Stimulated activated CD4-positive, alpha-beta T cell treated with anti-CD3 and anti-CD28 coated beads, Interleukin-2, amount 100 ng/mL, for 4 hours (primary cell): ENCODE data around the gene ELFN2.
"Not testable (repeated sequence)": the region's sequence is repeated elsewhere in the genome, so short reads cannot be mapped to it uniquely, and the experiment has no call there.

Experiments
- DNase-seq: peaks from one replicate; pipeline ENCODE4 v3.0.0-alpha.2; 2020; ENCODE audit warnings: low read depth

Gene ELFN2

DNA sequence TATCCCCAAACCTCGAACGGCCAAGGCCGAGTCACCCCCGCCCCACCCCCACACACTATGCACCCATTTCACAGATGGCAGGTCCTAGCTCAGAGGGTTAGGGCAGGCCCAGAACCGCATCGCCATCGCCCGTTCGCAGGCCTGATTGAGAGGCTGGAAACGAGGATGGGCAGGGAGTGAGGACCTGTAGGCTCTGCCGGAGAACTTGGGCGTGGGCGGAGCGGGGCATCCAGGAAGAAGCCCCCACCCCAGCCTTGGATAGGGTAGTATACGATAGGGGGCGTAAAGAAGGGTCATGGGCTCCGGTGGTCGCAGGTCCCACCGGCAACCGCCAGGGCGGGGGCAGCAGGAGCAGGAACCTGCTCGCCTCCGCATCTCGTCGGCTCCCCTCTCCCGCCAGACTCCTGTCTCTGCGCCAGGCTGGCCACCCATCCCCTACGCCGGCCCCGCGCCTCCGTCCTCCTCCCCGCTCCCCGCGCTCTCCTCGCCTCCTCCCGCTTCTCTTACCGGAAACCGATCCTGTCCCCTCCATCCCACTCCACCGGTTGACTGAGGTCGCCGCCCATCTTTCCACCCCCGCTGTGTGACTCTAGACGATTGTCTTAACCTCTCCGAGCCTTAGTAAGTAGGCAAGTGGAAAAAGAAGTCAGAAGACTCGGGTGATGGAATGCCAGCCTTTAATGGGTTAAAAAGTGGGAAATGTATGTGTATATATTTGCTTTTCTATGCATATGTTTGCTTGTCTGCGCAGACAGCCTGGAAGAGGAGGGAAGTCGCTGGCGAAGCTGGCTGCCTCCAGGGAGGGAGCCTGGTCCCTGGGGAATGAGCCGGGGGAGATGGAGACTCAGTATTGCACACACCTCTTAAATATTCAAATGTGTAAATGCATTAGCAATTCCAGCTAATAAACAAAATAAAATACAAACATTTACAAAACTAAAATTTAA lies 92.1 kb downstream of the ELFN2 start:
- no peak for DNase-seq

DNA sequence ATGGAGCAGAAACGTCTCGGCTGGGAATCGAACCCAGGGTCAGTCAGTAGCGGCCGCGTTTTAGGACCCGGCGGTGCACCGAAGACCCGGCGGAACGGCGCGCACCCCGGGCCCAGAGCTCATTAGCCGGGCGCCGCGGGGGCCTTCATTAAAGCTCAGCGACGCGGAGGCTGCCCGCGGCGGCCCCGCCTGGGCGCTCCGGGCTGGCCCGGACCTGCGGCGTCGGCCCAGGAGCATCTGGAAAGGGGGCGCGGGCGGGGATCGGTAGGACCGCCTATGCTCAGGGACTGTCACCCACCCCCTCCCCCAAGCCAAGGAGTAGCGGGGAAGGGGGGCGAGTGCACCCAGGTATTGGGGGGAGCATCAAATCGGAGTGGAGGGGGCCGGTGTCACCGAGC lies 92.8 kb downstream of the ELFN2 start:
- DNase-seq, result no peak

DNA sequence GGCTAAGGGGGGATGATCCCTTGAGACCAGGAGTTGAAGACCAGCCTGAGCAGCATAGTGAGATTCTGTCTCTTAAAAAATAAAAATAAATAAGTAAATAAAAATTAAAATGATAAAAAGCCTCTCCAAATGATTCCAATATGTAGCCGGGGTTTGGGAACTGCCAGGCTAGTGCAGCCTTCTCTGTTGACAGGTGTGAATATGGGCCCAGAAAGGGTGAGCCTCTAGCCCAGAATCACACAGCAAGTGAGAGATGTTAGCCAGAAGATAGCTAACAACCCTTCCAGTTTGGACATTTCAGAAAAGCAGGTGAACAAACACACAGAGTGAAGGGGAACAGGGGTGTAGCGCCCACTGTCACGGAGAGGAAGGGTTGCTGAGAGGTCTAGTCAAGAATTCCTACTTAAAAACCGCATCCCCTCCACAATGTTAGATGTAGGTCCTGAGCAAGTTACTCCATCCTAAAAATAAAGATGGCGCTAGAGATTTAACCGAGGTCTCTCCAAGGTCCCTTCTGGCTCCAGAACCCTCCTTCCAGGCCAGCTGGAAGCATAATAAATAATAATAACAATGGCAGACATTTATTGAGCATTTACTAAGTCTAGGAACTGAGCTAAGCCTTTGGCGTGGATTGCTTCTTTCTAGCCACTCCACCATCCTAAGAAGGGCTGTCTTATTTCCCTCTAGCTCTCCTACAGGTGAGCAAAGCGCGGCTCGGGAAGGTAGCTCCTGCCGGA lies 93.4 kb downstream of the ELFN2 start:
- DNase-seq, result no peak

DNA sequence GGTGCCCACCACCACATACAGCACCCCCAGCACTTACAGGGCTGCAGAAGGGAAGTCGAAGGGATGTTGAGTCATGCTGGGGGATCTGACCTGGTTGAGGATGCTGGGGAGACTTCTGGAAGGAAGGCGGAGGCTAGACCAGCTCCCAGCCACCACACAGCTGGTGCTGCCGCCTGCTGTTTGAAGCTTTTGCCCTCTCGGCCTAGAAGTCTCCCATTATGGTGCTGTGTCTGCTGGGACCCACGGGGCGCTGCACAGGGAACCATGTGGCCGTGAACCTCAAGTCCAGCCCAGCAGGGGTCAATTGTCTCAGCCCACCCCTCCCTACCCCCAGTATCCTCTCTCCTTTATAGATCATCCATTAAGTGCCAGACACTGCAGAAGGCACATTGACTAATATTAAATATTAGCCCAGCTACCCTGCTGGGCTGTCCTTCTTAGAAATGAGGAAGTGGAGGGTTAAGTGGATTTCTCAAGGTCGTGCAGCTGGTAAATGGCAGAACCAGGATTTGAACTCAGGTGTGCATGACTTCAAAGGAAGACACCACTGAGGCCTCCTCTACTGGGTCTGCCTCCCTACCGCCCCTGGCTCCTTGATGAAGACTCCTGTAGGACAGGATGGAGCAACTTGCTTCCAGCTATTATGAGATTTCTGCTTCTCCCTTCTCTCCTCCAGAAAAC lies 95.3 kb downstream of the ELFN2 start:
- DNase-seq, result no peak

DNA sequence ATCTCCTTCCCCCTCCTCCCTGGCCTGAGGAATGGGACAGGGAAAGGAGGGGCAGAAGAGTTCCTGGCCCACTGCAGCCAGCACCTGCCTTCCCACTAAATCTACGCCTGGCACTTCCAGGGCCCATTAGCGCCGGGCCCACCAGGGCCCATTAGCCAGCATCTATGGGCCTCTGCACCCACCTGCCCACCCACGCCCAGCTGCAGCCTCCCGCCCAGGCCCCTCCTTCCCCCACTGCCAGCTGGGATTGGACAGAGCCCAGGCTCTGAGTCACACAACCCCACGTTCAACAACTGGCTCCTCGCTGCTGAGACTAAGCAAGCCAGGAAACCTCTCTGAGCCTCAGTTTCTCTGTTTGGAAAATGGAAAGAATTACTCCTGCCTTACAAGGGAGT lies 96.2 kb downstream of the ELFN2 start:
- no peak for DNase-seq

DNA sequence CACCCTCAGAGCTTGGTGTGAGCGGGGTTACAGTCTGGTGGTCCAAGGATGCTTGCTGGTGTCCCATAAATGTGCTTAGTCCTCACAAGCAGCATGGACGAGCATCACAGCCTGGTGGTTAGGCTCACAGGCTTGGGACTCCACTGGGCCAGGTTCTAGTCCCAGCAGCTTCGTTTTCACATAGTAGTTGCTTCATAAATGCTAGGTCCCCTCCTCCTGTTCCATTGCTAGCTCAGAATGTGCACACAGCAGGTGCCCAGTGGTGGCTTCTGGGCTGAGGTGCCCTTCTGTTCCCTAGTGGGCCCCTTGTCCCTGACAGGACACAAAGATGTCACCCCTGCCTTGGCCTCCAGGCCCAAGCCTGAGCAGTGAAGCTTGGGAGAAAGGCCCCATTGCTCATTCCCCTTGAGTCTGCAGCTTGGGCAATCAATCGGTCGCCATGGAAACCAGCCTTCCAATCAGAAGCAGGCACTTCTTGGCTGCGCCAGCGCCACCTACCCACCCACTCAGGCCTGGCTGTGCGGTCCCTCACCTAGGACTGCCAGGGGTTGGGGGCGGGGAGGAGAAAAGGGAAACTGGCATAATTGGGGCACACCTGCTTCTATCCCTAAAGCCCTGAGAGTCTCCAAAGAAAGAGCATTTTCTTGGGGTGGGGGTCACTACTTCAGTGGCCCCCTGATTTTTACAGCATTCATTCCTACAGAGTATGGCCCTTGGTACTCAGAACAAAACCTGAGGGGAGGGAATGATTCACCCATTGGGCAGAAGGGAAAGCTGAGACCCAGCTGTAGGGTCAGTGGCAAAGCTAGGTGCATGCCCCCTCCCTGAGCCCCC lies 96.9 kb downstream of the ELFN2 start:
- no peak for DNase-seq

DNA sequence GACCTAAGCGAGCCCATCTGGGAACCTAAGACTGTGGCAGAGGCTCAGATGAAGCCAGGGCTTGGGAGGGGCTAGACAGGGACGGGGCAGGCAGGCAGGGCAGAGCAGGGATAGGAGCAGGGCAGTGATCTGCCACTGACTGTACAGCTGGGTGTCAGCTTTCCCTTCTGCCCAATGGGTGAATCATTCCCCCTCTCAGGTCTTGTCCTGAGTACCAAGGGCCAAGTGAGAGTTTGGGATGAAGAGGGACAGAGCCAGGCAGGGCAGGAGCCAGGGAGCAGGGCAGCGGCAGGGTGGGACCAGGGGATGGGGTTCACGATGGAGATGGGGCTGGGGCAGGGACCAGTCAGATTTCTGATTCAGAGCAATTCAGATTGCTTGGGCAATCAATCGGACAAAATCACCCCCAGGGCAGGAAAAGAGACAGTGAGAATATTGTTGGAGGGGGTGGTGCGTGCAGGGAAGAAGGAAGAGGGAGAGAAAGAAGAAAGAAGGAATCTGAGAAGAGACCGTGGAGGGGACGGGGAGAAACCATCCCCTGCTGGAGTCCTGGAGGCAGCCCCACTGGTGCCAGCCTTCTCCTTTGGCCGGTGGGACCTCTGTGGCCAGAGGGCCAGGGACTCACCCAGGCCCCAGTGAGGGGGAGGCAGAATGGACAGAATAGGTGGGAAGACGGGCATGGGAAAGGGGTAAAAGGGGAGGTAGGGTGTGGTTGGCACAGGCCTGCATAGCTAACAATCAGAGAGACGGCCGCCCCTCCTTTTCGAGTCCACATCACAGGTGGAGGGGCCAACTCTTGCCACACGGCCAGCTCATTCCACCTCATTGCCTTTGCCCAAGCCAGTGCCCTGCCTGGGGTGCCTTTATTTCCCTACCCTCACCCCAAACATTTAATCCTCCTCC lies 97.8 kb downstream of the ELFN2 start:
- no peak for DNase-seq

DNA sequence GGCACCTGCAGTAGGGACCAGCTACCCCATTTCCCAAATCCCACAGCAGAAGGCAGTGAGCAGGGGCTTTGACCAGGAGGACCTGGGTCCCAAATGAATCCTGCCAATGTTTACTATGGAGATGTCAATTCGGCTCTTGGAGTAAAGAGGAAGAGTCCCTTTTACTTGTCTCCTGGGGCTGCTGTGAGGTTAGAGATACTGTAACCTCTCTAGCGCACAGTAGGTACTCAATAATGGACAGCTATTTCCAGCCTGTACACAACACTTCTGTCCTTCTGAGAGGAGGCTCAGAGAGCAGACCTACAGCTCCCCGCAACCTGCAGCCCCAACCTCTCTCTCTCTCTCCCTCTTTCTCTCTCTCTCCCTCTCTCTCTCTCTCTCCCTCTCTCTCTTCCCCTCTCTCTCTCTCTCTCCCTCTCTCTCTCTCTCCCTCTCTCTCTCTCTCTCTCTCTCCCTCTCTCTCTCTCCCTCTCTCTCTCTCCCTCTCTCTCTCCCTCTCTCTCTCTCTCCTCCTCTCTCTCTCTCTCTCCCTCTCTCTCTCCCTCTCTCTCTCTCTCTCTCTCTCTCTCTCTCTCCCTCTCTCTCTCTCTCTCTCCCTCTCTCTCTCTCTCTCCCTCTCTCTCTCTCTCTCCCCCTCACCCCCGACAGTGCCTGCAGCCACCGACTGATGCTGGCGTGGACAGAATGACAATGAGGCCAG lies 98.6 kb downstream of the ELFN2 start:
- not testable (repeated sequence) for DNase-seq

DNA sequence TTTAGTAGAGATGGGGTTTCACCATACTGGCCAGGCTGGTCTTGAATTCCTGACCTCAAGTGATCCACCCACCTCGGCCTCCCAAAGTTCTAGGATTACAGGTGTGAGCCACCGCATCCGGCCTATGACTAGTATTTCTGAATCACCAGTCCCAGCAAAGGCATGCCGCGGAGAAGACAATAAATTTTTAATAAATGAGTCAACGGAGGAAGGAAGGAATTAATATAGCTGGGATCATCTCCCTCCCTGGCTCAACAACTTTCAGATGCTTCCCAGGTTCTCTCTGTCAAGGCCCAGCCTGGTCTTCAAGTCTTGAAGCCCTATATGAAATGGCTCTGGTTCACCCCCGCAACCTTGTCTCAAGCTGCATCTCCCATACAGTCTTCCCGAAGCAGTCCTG lies 99.3 kb downstream of the ELFN2 start:
- DNase-seq, result no peak

DNA sequence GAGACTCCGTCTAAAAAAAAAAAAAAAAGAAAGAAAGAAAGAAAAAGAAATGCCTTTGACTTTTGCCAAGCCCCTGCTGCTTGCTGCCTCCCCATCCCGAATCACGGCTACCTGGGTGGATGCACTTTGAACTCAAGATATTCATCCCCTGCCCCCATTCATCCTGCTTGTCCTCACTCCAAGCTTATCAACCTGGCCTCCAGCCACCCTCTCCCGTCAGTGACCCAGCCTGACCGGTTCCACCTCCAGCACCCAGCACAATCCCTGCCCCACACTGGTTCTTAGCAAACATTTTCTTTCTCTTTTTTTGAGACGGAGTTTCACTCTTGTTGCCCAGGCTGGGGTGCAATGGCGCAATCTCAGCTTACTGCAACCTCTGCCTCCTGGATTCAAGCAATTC lies 100.6 kb downstream of the ELFN2 start:
- DNase-seq, result no peak

DNA sequence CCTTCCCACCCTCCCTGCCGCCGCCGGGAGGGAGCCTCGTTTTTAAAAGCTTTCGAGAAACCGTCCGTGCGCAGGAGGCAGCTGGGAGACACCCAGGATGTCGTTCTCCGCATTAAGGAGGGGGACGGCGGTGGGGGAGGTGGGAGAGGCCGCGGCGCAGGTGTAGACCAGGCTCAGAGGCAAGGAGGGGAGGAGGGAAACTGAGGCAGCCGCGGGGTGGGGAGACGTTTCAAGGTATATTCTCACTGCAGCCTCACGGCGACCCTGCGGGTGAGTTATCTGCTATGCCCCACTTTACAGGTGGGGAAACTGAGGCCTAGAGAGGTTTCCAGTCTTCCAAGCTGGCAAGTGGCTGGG lies 102.3 kb downstream of the ELFN2 start:
- no peak for DNase-seq

DNA sequence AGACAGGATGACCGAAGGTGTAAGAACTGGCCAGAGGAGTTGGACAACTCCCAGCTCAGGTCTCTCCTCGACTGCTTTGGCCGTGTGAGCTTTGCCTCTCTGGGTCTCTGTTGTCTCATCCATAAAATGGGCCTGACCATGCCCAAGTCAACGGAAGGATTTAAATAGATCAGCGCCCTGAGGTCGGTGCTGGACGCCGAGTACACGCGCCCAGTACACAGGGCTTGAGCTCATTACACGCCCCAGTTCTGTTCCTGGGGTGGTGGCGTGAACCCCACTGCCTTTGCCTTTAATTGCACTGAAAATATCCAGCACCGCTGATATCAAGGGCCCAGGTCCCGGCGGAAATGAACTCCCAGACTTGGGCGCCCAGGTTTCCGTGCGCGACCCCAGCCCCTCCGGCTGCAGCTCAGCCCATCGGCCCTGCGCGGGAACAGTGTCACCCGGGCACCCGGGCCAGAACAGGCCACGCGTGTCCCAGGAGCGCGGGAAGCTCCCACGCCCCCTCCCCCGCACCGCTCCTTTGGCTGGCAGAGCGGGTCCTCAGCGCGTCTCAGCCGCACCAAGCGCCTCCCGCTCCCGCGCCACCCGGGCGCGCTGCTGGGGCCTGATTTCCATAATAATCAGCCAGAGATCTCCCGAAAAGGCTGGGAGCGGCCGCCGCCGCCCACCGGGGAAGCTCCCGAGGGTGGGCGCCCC lies 102.8 kb downstream of the ELFN2 start:
- no peak for DNase-seq

DNA sequence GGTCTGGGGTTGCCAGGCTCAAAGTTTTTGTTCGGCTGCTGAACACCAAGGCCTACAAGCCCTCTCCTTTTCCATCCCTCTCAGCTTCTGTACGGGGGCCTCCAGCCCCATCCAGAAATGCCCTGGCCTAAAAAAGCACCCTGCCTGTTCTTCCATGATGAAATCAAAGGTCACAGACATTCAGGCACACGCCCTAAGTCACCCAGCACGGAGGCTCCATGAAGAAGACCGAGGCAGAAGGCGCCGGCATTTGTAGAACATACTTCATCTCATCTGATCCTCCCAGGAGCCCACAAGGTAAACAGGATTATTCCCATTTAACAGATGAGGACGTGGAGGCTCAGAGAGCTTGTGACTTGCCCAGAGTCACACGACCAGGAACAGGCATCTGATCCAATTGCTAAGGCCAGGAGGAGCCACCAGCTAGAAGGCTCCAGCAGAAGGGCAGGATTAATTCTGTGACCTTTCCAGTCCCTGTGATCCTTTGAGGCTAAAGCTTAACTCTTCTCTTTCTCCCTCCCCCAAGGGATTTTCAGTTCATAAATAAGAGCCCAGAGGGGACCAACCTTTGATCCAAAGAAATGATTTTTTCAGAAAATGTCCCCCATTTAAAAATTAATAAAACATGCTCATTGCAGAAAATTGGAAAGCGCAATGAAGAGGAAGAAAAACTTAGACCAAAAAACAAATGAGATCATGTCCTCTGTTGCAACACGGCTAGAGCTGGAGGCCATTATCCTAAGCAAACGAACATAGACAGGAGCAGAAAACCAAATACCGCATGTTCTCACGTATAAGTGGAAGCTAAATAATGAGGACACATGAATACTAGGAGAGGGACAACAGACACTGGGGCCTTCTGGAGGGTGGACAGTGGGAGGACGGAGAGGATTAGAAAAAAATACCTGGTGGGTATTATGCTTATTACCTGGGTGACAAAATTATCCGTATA lies 106.3 kb downstream of the ELFN2 start:
- DNase-seq, result no peak

DNA sequence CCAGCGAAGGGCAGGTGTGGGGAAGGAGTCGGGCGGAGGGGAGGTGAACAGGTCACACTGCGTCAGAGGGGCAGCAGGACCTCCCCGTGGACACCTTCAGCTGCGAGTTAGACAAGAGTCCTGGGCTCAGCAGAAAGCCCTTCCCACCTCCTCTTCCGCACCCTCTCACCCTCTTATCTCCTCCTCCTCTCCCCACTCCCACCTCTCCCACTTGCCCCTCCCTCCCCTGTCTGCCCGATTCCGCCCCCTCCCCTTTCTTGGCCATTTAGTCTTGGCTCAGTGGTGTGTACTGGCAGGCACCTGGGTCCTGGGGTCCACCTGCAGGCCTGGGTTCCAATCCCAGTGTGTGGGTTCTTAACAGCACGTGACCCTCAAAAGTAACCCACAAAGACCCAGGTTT lies 107.8 kb downstream of the ELFN2 start:
- no peak for DNase-seq

DNA sequence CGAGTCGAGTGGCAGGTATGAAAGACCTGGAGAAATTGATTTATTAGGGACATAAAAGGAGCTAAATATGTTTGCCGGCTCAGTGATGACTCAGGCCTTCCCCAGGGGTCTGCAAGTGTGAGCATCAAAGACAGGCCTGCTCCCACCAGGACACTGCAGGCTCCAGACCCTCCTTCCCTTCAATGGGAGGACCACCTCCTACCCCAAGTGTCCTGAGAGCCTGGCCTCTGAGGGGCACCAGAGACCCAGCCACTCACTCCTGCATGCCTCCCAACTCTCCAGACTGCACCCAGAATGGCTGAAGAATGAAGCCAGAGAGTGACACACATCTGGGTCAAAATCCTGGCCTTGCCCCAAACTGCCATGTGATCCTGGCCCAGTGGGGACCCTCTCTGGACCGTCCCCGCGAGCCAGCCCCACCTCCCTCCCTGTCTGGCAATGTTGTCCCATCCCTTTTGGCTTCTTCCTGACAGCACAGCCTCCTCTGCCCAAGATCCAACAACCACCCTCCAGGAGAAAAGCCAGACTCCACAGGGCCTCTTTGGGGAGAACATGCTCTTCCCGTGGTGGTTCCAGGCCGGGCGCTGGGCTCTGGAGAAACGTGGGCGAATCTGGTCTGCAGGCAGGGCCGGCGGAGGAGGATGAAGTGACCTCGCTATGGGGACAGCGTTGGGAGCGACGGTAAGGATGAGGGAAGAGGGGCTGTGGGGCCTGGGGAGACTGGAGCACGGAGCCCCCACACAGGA lies 108.7 kb downstream of the ELFN2 start:
- no peak for DNase-seq
